ENCODE results near the gene FAM153A.
"Not testable (repeated sequence)": the region's sequence is repeated elsewhere in the genome, so short reads cannot be mapped to it uniquely, and the experiment has no call there.

Gene FAM153A

DNA sequence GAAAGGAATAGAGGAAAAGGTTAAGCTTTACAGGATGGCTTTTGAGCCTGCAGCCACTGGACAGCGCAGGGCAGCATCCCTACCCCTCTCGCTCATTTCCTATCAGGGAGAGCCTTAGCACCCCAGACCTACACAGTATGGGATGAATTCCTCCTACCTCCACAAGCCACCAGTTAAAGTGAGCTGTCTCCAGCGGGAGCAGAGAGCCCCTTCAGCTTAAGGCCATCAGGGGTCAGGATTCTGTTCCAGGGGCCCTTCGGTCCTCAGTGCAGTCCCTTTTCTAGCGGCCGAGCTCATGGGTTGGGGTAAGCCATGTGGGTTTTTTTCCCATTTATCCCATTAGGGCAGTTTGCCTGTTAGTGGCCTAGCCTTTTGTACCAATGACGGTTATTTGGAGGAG lies 89.7 kb downstream of the FAM153A start:
- H3K4me1 Mint-ChIP-seq; H3K27me3 Mint-ChIP-seq (ENCODE audit: low read depth); H3K9me3 Mint-ChIP-seq; H3K4me3 Mint-ChIP-seq; H3K27ac Mint-ChIP-seq; H3K36me3 Mint-ChIP-seq (ENCODE audit: low read depth): not testable (repeated sequence)

DNA sequence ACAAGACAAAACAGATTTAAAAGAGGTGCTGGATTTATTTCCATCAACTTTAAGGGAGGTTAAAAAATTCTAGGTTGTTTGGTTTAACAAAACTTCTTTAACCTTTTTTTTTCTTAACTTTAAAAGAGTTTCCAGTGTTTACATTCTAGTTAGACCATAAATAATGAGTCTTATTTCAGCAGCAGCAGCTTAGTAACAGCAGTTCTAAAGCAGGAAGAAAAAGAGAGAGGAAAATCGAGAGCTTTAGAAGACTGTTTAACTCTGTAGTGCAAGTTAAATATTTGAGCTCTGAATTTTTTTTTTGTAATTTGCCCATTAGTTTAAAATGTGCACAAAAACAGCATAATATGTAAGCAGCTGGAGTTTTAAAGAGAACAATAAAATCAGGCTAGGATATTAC lies 90.2 kb downstream of the FAM153A start:
- H3K4me1 Mint-ChIP-seq; H3K36me3 Mint-ChIP-seq (ENCODE audit: low read depth); H3K27me3 Mint-ChIP-seq (ENCODE audit: low read depth); H3K27ac Mint-ChIP-seq; H3K9me3 Mint-ChIP-seq; H3K4me3 Mint-ChIP-seq: not testable (repeated sequence)

DNA sequence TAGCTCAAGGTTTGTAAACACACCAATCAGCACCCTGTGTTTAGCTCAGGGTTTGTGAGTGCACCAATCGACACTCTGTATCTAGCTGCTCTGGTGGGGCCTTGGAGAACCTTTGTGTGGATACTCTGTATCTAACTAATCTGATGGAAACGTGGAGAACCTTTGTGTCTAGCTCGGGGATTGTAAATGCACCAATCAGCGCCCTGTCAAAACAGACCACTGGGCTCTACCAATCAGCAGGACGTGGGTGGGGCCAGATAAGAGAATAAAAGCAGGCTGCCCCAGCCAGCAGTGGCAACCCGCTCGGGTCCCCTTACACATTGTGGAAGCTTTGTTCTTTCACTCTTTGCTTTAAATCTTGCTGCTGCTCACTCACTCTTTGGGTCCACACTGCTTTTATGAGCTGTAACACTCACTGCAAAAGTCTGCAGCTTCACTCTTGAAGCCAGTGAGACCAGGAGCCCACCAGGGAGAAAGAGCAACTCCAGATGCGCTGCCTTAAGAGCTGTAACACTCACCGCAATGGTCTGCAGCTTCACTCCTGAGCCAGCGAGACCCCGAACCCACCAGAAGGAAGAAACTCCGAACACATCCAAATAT lies 93.6 kb downstream of the FAM153A start:
- not testable (repeated sequence) for H3K27me3 Mint-ChIP-seq (ENCODE audit: low read depth); H3K4me3 Mint-ChIP-seq; H3K4me1 Mint-ChIP-seq; H3K9me3 Mint-ChIP-seq; H3K27ac Mint-ChIP-seq; H3K36me3 Mint-ChIP-seq (ENCODE audit: low read depth)

DNA sequence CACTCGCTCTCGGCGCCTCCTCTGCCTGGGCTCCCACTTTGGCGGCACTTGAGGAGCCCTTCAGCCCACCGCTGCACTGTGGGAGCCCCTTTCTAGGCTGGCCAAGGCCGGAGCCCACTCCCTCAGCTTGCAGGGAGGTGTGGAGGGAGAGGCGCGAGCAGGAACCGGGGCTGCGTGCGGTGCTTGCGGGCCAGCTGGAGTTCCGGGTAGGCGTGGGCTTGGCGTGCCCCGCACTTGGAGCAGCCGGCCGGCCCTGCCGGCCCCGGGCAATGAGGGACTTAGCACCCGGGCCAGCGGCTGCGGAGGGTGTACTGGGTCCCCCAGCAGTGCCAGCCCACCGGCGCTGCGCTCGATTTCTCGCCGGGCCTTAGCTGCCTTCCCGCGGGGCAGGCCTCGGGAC lies 94.6 kb downstream of the FAM153A start:
- H3K4me1 Mint-ChIP-seq; H3K4me3 Mint-ChIP-seq; H3K36me3 Mint-ChIP-seq (ENCODE audit: low read depth); H3K27me3 Mint-ChIP-seq (ENCODE audit: low read depth); H3K9me3 Mint-ChIP-seq; H3K27ac Mint-ChIP-seq: not testable (repeated sequence)

DNA sequence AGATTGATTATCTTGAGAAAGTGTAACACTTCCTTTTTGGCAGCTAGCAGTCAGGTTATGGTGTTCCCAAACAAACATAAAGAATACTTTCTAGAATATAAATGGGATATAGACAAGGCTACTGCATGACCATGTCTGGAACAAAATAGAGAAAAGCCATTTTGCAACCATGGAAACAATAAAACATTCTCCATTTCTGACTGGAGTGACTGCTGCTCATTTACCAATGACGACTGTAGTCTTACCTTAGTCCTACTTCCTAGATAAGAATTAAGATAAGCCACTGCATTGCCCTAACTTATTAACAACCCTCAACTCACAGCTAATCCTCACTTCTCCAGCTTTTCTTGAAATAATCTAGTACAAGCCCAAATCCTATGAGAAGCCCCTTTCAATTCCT lies 100.8 kb downstream of the FAM153A start:
- H3K27me3 Mint-ChIP-seq (ENCODE audit: low read depth); H3K9me3 Mint-ChIP-seq; H3K36me3 Mint-ChIP-seq (ENCODE audit: low read depth); H3K4me3 Mint-ChIP-seq; H3K4me1 Mint-ChIP-seq; H3K27ac Mint-ChIP-seq: not testable (repeated sequence)
